Liver (tissue), 9 donors: ENCODE measurements around the gene RBM10. TPM values are rescaled to one million over a fixed set of nuclear protein-coding genes. Genes with fewer than 3 reads are reported as not detected.

Experiments used
- DNase-seq: peaks from one replicate; pipeline ENCODE4 v3.0.0-alpha.2; 2017; ENCODE audit warnings: low spot score
- H3K27ac ChIP-seq, 2 donors: one replicate each; pipeline ENCODE4 v1.7.0; 2013; ENCODE audit warnings: inconsistent platforms in 2 of 2, low read length in 2 of 2, control low read depth in 1 of 2, low read depth in 1 of 2, mild to moderate bottlenecking in 1 of 2
- H3K27me3 ChIP-seq, 4 donors: one replicate each; pipeline versions ENCODE4 v1.6.1 to v1.7.0; 2013; ENCODE audit warnings: low read length in 3 of 4, inconsistent platforms in 1 of 4, mild to moderate bottlenecking in 1 of 4, moderate library complexity in 1 of 4; ENCODE audit not compliant: control insufficient read depth in 4 of 4, insufficient read depth in 4 of 4
- H3K36me3 ChIP-seq, 4 donors: one replicate each; pipeline versions ENCODE4 v1.6.1 to v1.7.0; 2013; ENCODE audit warnings: low read length in 3 of 4, mild to moderate bottlenecking in 3 of 4, low read depth in 1 of 4, moderate library complexity in 1 of 4; ENCODE audit not compliant: control insufficient read depth in 4 of 4, insufficient read depth in 3 of 4
- H3K4me1 ChIP-seq, 4 donors: one replicate each; pipeline versions ENCODE4 v1.6.1 to v1.7.0; 2013; ENCODE audit warnings: low read length in 3 of 4, mild to moderate bottlenecking in 3 of 4, moderate library complexity in 1 of 4; ENCODE audit not compliant: control insufficient read depth in 4 of 4, insufficient read depth in 4 of 4
- H3K4me3 ChIP-seq, 3 donors: one replicate each; pipeline versions ENCODE4 v1.6.1 to v1.7.0; 2013; ENCODE audit warnings: low read length in 3 of 3, control low read depth in 1 of 3, low read depth in 1 of 3, mild to moderate bottlenecking in 1 of 3
- H3K9ac ChIP-seq, 2 donors: one replicate each; pipeline ENCODE4 v1.7.0; 2013; ENCODE audit warnings: low read length in 2 of 2, mild to moderate bottlenecking in 2 of 2, moderate library complexity in 2 of 2, control low read depth in 1 of 2, low read depth in 1 of 2
- H3K9me3 ChIP-seq, 4 donors: one replicate each; pipeline versions ENCODE4 v1.6.1 to v1.7.0; 2013; ENCODE audit warnings: low read length in 3 of 4; ENCODE audit not compliant: control insufficient read depth in 4 of 4
- ATF3 ChIP-seq: IDR thresholded peaks from 2 replicates; pipeline ENCODE4 v1.6.1; 2016; ENCODE audit warnings: antibody characterized with exemption
- CTCF ChIP-seq: fragments of 150-350 bp; IDR thresholded peaks from 2 replicates; pipeline ENCODE4 v1.5.1; 2017; ENCODE audit warnings: improper control_type of control experiment, low read depth, low read length; ENCODE audit not compliant: missing input control
- EGR1 ChIP-seq, 2 donors: IDR thresholded peaks; 2 replicates each; pipeline ENCODE4 v1.6.1; 2016 to 2018; ENCODE audit warnings: antibody characterized with exemption in 2 of 2, low read depth in 2 of 2
- FOXA1 ChIP-seq: IDR thresholded peaks from 2 replicates; pipeline ENCODE4 v1.6.1; 2016; ENCODE audit warnings: antibody characterized with exemption
- FOXA2 ChIP-seq: IDR thresholded peaks from 2 replicates; pipeline ENCODE4 v1.6.1; 2016; ENCODE audit warnings: antibody characterized with exemption
- GABPA ChIP-seq, 2 donors: IDR thresholded peaks in 1 of 2; conservative IDR thresholded peaks in 1 of 2; 2 replicates each; pipeline ENCODE4 v1.6.1; 2016; ENCODE audit warnings: antibody characterized with exemption in 2 of 2, mild to moderate bottlenecking in 1 of 2, moderate library complexity in 1 of 2
- HNF4A ChIP-seq, 2 donors: conservative IDR thresholded peaks; 2 replicates each; pipeline ENCODE4 v1.6.1; 2016; ENCODE audit warnings: antibody characterized with exemption in 2 of 2, mild to moderate bottlenecking in 2 of 2
- HNF4G ChIP-seq: IDR thresholded peaks from 2 replicates; pipeline ENCODE4 v1.6.1; 2016; ENCODE audit warnings: antibody characterized with exemption
- JUND ChIP-seq, 2 donors: IDR thresholded peaks; 2 replicates each; pipeline ENCODE4 v1.6.1; 2016; ENCODE audit warnings: antibody characterized with exemption in 2 of 2
- MAX ChIP-seq: IDR thresholded peaks from 2 replicates; pipeline ENCODE4 v1.6.1; 2016; ENCODE audit warnings: antibody characterized with exemption
- RAD21 ChIP-seq, 2 donors: IDR thresholded peaks; 2 replicates each; pipeline ENCODE4 v1.6.1; 2016; ENCODE audit warnings: antibody characterized with exemption in 2 of 2, mild to moderate bottlenecking in 2 of 2
- REST ChIP-seq: IDR thresholded peaks from 2 replicates; pipeline ENCODE4 v1.6.1; 2016; ENCODE audit warnings: antibody characterized with exemption, mild to moderate bottlenecking
- RXRA ChIP-seq, 2 donors: IDR thresholded peaks; 2 replicates each; pipeline ENCODE4 v1.6.1; 2017 to 2018; ENCODE audit warnings: antibody characterized with exemption in 2 of 2, mild to moderate bottlenecking in 1 of 2
- SP1 ChIP-seq: IDR thresholded peaks from 2 replicates; pipeline ENCODE4 v1.6.1; 2018; ENCODE audit warnings: antibody characterized with exemption, mild to moderate bottlenecking
- TAF1 ChIP-seq: conservative IDR thresholded peaks from 2 replicates; pipeline ENCODE4 v1.6.1; 2016; ENCODE audit warnings: antibody characterized with exemption, mild to moderate bottlenecking
- YY1 ChIP-seq: IDR thresholded peaks from 2 replicates; pipeline ENCODE4 v1.6.1; 2016; ENCODE audit warnings: antibody characterized with exemption, mild to moderate bottlenecking
- ZBTB33 ChIP-seq: IDR thresholded peaks from 2 replicates; pipeline ENCODE4 v1.6.1; 2016; ENCODE audit warnings: antibody characterized with exemption
- WGBS: extraction: QIAGEN DNeasy Blood & Tissue Kit; methylation state at CpG from one replicate; pipeline ENCODE4 v1.1.7; 2013; 5-methylcytosine and 5-hydroxymethylcytosine counted together
- polyA plus RNA-seq, 2 donors: library from polyadenylated mRNA; stranded (reverse) in 1 of 2; unstranded in 1 of 2; fragments of 200-250 nt in 1 of 2; fragments of >200 nt in 1 of 2; fragmentation: Nextera tagmentation in 1 of 2; extraction: Ambion mirVana in 1 of 2; gene quantifications; one replicate each; pipeline versions ENCODE4 v1.2.1 to v1.2.3, GENCODE V29; 2013 to 2015
- total RNA-seq, 2 donors: library from RNA; depleted of rRNA; stranded (reverse); fragments of >200 nt; gene quantifications; one replicate each; pipeline ENCODE4 v1.2.3, GENCODE V29; 2014
- donor health status: healthy.
- donor health status: healthy.
- donor health status: healthy.
- donor health status: healthy.
- donor health status: healthy.

RBM10 gene
- total and polyA plus RNA-seq, 4 donors = 8.2 to 26.6 (median 17.5) TPM

GRCh38 chrX:47146936-47147859, 2.2 kb downstream of the RBM10 start:
- TF ChIP-seq YY1 (no peak), HNF4A (conservative IDR thresholded peaks at IDR 0.05) (no peak), MAX (no peak), CTCF (no peak), FOXA1 (no peak), FOXA2 (no peak), HNF4G (no peak), REST (no peak), ZBTB33 (no peak), TAF1 (no peak), RXRA (IDR thresholded peaks at IDR 0.05) (no peak)
- Histone ChIP-seq H3K27me3 (no peaks in the 10 kb centered on the region), H3K4me3 (peak overlapping the region in 1 of 3 donors; percentile 75), H3K9me3 (no peaks in the 10 kb centered on the region), H3K4me1 (peaks cover 7 to 28% (median 20%) of the 10 kb centered on the region in 4 donors), H3K27ac (no peak overlapping the region), H3K9ac (no peak overlapping the region), H3K36me3 (peaks cover 0 to 1% (median 0%) of the 10 kb centered on the region in 4 donors)
- DNase-seq = no peak
- 88% methylated on average over 12 of the region's 12 CpGs for WGBS

- no peaks in the 10 kb centered on the region for H3K9me3 ChIP-seq
- H3K9ac ChIP-seq = no peak overlapping the region
- no peaks in the 10 kb centered on the region for H3K36me3 ChIP-seq
- no peak overlapping the region for H3K27ac ChIP-seq
- 26% methylated on average over 2 of the region's 2 CpGs for WGBS
- DNase-seq = no peak
- H3K27me3 ChIP-seq = no peaks in the 10 kb centered on the region
- H3K4me1 ChIP-seq = peaks cover 7 to 23% (median 17%) of the 10 kb centered on the region in 4 donors
- no peak overlapping the region for H3K4me3 ChIP-seq
- no peak for TF ChIP-seq FOXA1
- no peak for TF ChIP-seq HNF4G
- TF ChIP-seq ATF3 = no peak
- no peak for TF ChIP-seq CTCF
- TF ChIP-seq HNF4A (conservative IDR thresholded peaks at IDR 0.05) = no peak
- no peak for TF ChIP-seq JUND (IDR thresholded peaks at IDR 0.05)
- TF ChIP-seq EGR1 (IDR thresholded peaks at IDR 0.05; ENCODE audit: low read depth in 2 of 2) = no peak
- TF ChIP-seq RXRA (IDR thresholded peaks at IDR 0.05) = no peak
- no peak for TF ChIP-seq FOXA2
- TF ChIP-seq GABPA (IDR thresholded peaks at IDR 0.05 in 1 of 2, conservative IDR thresholded peaks at IDR 0.05 in 1 of 2) = no peak
- no peak for TF ChIP-seq ZBTB33
- no peak for TF ChIP-seq RAD21 (IDR thresholded peaks at IDR 0.05)
- no peak for TF ChIP-seq SP1
- no peak for TF ChIP-seq YY1
- no peak for TF ChIP-seq MAX
- no peak for TF ChIP-seq TAF1
These were observed 3.9 kb downstream of the RBM10 start for GRCh38 chrX:47148946-47149345.
